ENCODE measurements around the gene KIF13A. TPM values are rescaled to one million over a fixed set of nuclear protein-coding genes. Genes with fewer than 3 reads are reported as not detected.

The KIF13A gene
- polyA plus RNA-seq, 4 donors: 24.9 to 34.9 (median 28.7) TPM

DNA sequence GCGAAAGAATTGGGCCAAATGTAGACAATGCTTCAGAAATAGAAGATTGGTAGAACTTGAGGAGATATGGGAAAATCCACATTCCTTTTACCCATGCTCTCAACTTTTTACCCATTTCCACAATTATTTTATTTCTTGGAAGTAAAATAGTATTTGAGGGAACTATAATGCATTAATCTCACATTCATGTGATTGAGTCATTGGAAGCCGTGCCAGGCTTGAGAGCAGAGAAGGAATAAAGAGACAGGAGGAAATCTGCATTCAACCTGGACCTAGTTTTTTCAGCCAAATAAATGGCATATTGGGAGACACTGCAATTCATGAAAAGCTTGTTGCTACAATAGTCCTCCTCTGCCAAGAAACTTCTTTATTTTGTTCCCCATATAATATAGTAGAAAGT, 278.0 kb downstream of the KIF13A start:
- WGBS, 3 donors: 92 to 100% (median 98%) methylated on average over 2 of the region's 2 CpGs
- Histone ChIP-seq H3K4me3 (ENCODE audit: low read depth in 1 of 3, low read length in 3 of 3) (no peak overlapping the region), H3K36me3 (ENCODE audit: control insufficient read depth in 3 of 3, insufficient read depth in 2 of 3, low read depth in 1 of 3, low read length in 3 of 3) (no peaks in the 10 kb centered on the region), H3K4me1 (ENCODE audit: control insufficient read depth in 3 of 3, insufficient read depth in 2 of 3, low read depth in 1 of 3, low read length in 2 of 3) (peaks cover 0 to 2% (median under 1%) of the 10 kb centered on the region in 3 donors), H3K27me3 (ENCODE audit: control insufficient read depth in 3 of 3, insufficient read depth in 3 of 3, low read length in 3 of 3) (no peaks in the 10 kb centered on the region), H3K27ac (ENCODE audit: low read depth in 1 of 3, low read length in 2 of 3) (no peak overlapping the region), H3K9me3 (ENCODE audit: control insufficient read depth in 2 of 2, insufficient read depth in 1 of 2, low read depth in 1 of 2, low read length in 1 of 2) (no peaks in the 10 kb centered on the region)
- DNase-seq: no peak
- no peak for FAIRE-seq

Other genes with a start within 250 kb of the KIF13A start
- 1 to 10 TPM; 1.1 to 5.2 (median 2.8) TPM for gene NHLRC1, start 135.0 kb upstream of the KIF13A start, polyA plus RNA-seq
- 10 to 100 TPM; 24.5 to 74.8 (median 50.1) TPM for gene TPMT, start 167.4 kb upstream of the KIF13A start, polyA plus RNA-seq
- gene KDM1B, start 167.8 kb upstream of the KIF13A start, polyA plus RNA-seq: 10 to 100 TPM in 2 of 4 donors, 1 to 10 TPM in 2; 7.0 to 12.1 (median 9.6) TPM

All from small intestine (tissue), 7 donors.